Activated CD4-positive, alpha-beta memory T cell treated with anti-CD3 and anti-CD28 coated beads, Interleukin-2, amount 10 ng/mL, durations not matched to agents 7 days and 5 days (primary cell): ENCODE results near the gene SMYD3. TPM values are rescaled to one million over a fixed set of nuclear protein-coding genes. Genes with fewer than 3 reads are reported as not detected.

ENCODE experiments used
- CTCF ChIA-PET: fragments of 350-600 bp; sonication (Branson Sonifier 250); formaldehyde crosslinking; loops from one replicate; lab custom pipeline; 2021; ENCODE audit warnings: antibody characterized with exemption, inconsistent platforms; lab: Charles Lee
- POLR2A ChIA-PET: fragments of 350-600 bp; sonication (Branson Sonifier 250); formaldehyde crosslinking; loops from one replicate; lab custom pipeline; 2021; ENCODE audit warnings: antibody characterized with exemption; lab: Charles Lee
- DNase-seq: peaks from one replicate; pipeline ENCODE4 v3.0.0-alpha.2; 2020
- H3K27ac Mint-ChIP-seq: one replicate; pipeline ENCODE4 v1.8.0; 2021; ENCODE audit warnings: mild to moderate bottlenecking, mixed read lengths
- H3K27me3 Mint-ChIP-seq: one replicate; pipeline ENCODE4 v1.8.0; 2021; ENCODE audit warnings: mixed read lengths
- H3K36me3 Mint-ChIP-seq: one replicate; pipeline ENCODE4 v1.8.0; 2021; ENCODE audit warnings: low read depth, mixed read lengths
- H3K4me1 Mint-ChIP-seq: one replicate; pipeline ENCODE4 v1.8.0; 2021; ENCODE audit warnings: mixed read lengths
- H3K4me3 Mint-ChIP-seq: one replicate; pipeline ENCODE4 v1.8.0; 2021; ENCODE audit warnings: mild to moderate bottlenecking, mixed read lengths
- H3K9me3 Mint-ChIP-seq: one replicate; pipeline ENCODE4 v1.8.0; 2021; ENCODE audit warnings: mixed read lengths
- total RNA-seq, 2 experiments: library from RNA; stranded (reverse); gene quantifications; one replicate each; pipeline ENCODE4 v1.2.3, GENCODE V29; 2021

The SMYD3 gene
- total RNA-seq, 2 experiments from 2014 or later = 15.5 to 18.7 TPM

GRCh38 chr1:246142320-246142893, 364.7 kb downstream of the SMYD3 start:
- CTCF ChIA-PET = no interaction called here
- no peak overlapping the region for H3K4me3 Mint-ChIP-seq
- POLR2A ChIA-PET = no interaction called here

GRCh38 chr1:246141306-246141705, 365.8 kb downstream of the SMYD3 start:
- H3K27me3 Mint-ChIP-seq = no peaks in the 10 kb centered on the region
- no peak for DNase-seq
- H3K4me3 Mint-ChIP-seq = no peak overlapping the region
- H3K9me3 Mint-ChIP-seq = no peaks in the 10 kb centered on the region
- H3K36me3 Mint-ChIP-seq = no peaks in the 10 kb centered on the region
- no peak overlapping the region for H3K27ac Mint-ChIP-seq
- CTCF ChIA-PET = no interaction called here
- no peaks in the 10 kb centered on the region for H3K4me1 Mint-ChIP-seq
- POLR2A ChIA-PET = no interaction called here

More at GRCh38 chr1:246142320-246142893, 364.7 kb downstream of the SMYD3 start:
- H3K27ac Mint-ChIP-seq = no peak overlapping the region
- H3K4me1 Mint-ChIP-seq = no peaks in the 10 kb centered on the region
- DNase-seq = no peak
- H3K36me3 Mint-ChIP-seq = no peaks in the 10 kb centered on the region
- H3K9me3 Mint-ChIP-seq = no peaks in the 10 kb centered on the region
- H3K27me3 Mint-ChIP-seq = no peaks in the 10 kb centered on the region

DNA sequence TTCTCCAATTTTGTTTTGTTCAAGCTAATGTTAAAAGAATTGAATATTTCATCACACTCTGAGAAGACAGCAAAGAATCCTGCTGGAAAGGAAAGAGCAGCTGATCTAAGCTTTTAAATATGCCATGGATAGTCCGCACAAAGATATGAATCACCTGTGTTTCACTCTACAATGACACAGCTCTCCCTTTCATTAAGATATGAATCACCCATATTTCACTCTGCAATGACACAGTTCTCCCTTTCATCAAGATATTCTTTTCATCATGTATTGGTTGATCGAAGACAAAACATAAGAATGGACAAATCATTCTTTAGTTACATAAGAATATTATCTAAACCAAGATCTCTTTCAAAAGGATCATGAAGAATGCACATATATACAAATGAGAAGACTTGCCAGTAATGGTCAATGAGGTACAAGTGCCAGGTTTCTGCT, 367.3 kb downstream of the SMYD3 start:
- H3K36me3 Mint-ChIP-seq = no peaks in the 10 kb centered on the region

GRCh38 chr1:246138781-246139180, 368.3 kb downstream of the SMYD3 start:
- no peak overlapping the region for H3K27ac Mint-ChIP-seq
- ChIA-PET POLR2A (no interaction called here), CTCF (no interaction called here)
- H3K36me3 Mint-ChIP-seq = no peaks in the 10 kb centered on the region
- no peaks in the 10 kb centered on the region for H3K27me3 Mint-ChIP-seq
- no peak for DNase-seq
- H3K9me3 Mint-ChIP-seq = no peaks in the 10 kb centered on the region
- H3K4me1 Mint-ChIP-seq = no peaks in the 10 kb centered on the region
- H3K4me3 Mint-ChIP-seq = no peak overlapping the region

More for the DNA sequence above, 367.3 kb downstream of the SMYD3 start:
- Mint-ChIP-seq H3K27ac (no peak overlapping the region), H3K4me1 (no peaks in the 10 kb centered on the region), H3K4me3 (no peak overlapping the region), H3K27me3 (no peaks in the 10 kb centered on the region), H3K9me3 (no peaks in the 10 kb centered on the region)
- ChIA-PET CTCF (no interaction called here), POLR2A (no interaction called here)
- no peak for DNase-seq

GRCh38 chr1:246136477-246136876, 370.6 kb downstream of the SMYD3 start:
- CTCF ChIA-PET = no interaction called here
- Mint-ChIP-seq H3K36me3 (no peaks in the 10 kb centered on the region), H3K9me3 (no peaks in the 10 kb centered on the region), H3K4me1 (no peaks in the 10 kb centered on the region), H3K4me3 (no peak overlapping the region), H3K27me3 (no peaks in the 10 kb centered on the region), H3K27ac (no peak overlapping the region)
- POLR2A ChIA-PET = no interaction called here
- no peak for DNase-seq

GRCh38 chr1:246134789-246135188, 372.3 kb downstream of the SMYD3 start:
- Mint-ChIP-seq H3K27me3 (no peaks in the 10 kb centered on the region), H3K4me3 (no peak overlapping the region), H3K4me1 (no peaks in the 10 kb centered on the region), H3K27ac (no peak overlapping the region), H3K36me3 (no peaks in the 10 kb centered on the region), H3K9me3 (no peaks in the 10 kb centered on the region)
- ChIA-PET POLR2A (interaction anchor here (1.1 kb wide), 1 partner anchor 47 kb away, joined by 3 read pairs; no protein-coding TSS in a partner anchor), CTCF (no interaction called here)
- no peak for DNase-seq

- no peaks in the 10 kb centered on the region for H3K9me3 Mint-ChIP-seq
- no peak overlapping the region for H3K27ac Mint-ChIP-seq
- no peaks in the 10 kb centered on the region for H3K36me3 Mint-ChIP-seq
- no peak for DNase-seq
- ChIA-PET CTCF (no interaction called here), POLR2A (no interaction called here)
- no peak overlapping the region for H3K4me3 Mint-ChIP-seq
- H3K4me1 Mint-ChIP-seq = no peaks in the 10 kb centered on the region
- H3K27me3 Mint-ChIP-seq = no peaks in the 10 kb centered on the region
Observed at GRCh38 chr1:246131095-246131494, 376.0 kb downstream of the SMYD3 start.

- ChIA-PET POLR2A (no interaction called here), CTCF (no interaction called here)
- Mint-ChIP-seq H3K27ac (no peak overlapping the region), H3K9me3 (no peaks in the 10 kb centered on the region), H3K27me3 (no peaks in the 10 kb centered on the region), H3K36me3 (no peaks in the 10 kb centered on the region), H3K4me1 (no peaks in the 10 kb centered on the region), H3K4me3 (no peak overlapping the region)
- DNase-seq = no peak
Observed at GRCh38 chr1:246128494-246129069, 378.5 kb downstream of the SMYD3 start.

DNA sequence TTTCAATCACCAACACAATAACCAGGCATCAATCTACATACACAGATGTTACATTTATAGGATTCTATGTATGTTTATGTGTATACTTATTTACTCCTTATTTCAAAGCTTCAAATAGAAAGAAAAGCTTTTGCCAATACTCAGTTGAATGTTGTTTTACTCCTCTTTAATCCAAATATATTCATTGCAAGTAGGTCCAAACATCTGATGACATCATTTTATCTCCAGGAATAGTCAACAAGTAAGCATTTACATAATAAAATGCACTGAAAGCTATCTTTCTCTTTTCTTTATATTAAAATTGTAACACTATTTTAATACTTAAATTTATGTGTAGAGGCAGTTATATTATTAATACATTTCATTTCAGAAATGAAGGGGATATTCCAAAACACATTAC, 380.5 kb downstream of the SMYD3 start:
- H3K36me3 Mint-ChIP-seq = no peaks in the 10 kb centered on the region
- ChIA-PET CTCF (no interaction called here), POLR2A (no interaction called here)
- H3K27me3 Mint-ChIP-seq = no peaks in the 10 kb centered on the region
- H3K4me1 Mint-ChIP-seq = no peaks in the 10 kb centered on the region
- no peak overlapping the region for H3K4me3 Mint-ChIP-seq
- no peak for DNase-seq
- no peaks in the 10 kb centered on the region for H3K9me3 Mint-ChIP-seq
- no peak overlapping the region for H3K27ac Mint-ChIP-seq

- Mint-ChIP-seq H3K36me3 (no peaks in the 10 kb centered on the region), H3K4me1 (peaks cover 6% of the 10 kb centered on the region), H3K4me3 (no peak overlapping the region), H3K27ac (no peak overlapping the region), H3K9me3 (no peaks in the 10 kb centered on the region), H3K27me3 (no peaks in the 10 kb centered on the region)
- ChIA-PET POLR2A (interaction anchor here (0.6 kb wide), 1 partner anchor 237 kb away, joined by 3 read pairs; no protein-coding TSS in a partner anchor), CTCF (no interaction called here)
- no peak for DNase-seq
Observed at GRCh38 chr1:246122071-246122470, 385.0 kb downstream of the SMYD3 start.

- no peak overlapping the region for H3K27ac Mint-ChIP-seq
- ChIA-PET CTCF (no interaction called here), POLR2A (no interaction called here)
- no peaks in the 10 kb centered on the region for H3K9me3 Mint-ChIP-seq
- H3K4me1 Mint-ChIP-seq = peaks cover 9% of the 10 kb centered on the region
- H3K27me3 Mint-ChIP-seq = no peaks in the 10 kb centered on the region
- H3K4me3 Mint-ChIP-seq = no peak overlapping the region
- H3K36me3 Mint-ChIP-seq = no peaks in the 10 kb centered on the region
- no peak for DNase-seq
Observed at GRCh38 chr1:246121533-246121932, 385.5 kb downstream of the SMYD3 start.

DNA sequence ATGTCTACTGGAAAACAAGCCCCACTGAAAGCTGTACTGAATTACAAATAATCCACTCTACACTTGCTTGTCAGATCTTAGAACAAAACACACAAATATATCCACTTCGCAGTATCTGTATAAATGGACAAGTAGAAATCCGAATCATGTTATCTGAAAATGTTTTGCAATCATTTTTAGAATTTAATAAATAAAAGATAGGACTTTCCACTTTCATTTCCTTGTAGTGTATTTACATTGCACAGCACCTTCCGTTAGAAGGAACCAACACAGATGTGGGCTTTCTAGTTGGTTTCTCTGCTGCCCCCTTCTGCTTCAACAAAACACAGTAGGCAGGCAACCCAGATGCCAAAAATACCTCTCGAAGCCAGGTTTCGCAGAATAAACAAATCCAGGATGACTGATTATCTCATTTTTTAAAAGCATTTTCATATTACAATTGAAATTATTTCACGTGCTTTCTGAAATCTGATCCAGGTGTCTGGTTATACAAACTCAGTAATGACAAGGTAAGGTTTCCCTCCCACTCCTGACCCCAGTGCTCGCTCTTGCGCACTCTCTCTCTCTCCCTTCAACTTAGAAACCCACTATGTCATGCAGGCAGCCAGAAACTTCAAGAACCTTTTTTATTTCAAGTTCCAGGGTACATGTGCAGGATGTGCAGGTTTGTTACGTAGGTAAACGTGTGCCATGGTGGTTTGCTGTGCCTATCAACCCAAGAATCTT, 389.9 kb downstream of the SMYD3 start:
- Mint-ChIP-seq H3K27me3 (no peaks in the 10 kb centered on the region), H3K36me3 (no peaks in the 10 kb centered on the region), H3K4me3 (peak overlapping the region; percentile 9), H3K4me1 (peaks cover 9% of the 10 kb centered on the region), H3K9me3 (no peaks in the 10 kb centered on the region), H3K27ac (peak overlapping the region; percentile 52)
- CTCF ChIA-PET = no interaction called here
- POLR2A ChIA-PET = no interaction called here
- peak; percentile 28 for DNase-seq

- no peak for DNase-seq
- Mint-ChIP-seq H3K27me3 (no peaks in the 10 kb centered on the region), H3K4me1 (peaks cover 9% of the 10 kb centered on the region), H3K36me3 (no peaks in the 10 kb centered on the region), H3K4me3 (no peak overlapping the region), H3K27ac (no peak overlapping the region), H3K9me3 (peaks cover 2% of the 10 kb centered on the region)
- ChIA-PET POLR2A (no interaction called here), CTCF (no interaction called here)
Observed at GRCh38 chr1:246114369-246114768, 392.7 kb downstream of the SMYD3 start.
